AG09309 (cell line): ENCODE results near the gene SIGMAR1.

Experiments
- DNase-seq: peaks from one replicate; pipeline ENCODE4 v3.0.0-alpha.2; 2010; ENCODE audit warnings: low read depth
- H3K4me3 ChIP-seq: 2 replicates; pipeline ENCODE4 v1.5.1; 2011; ENCODE audit warnings: mild to moderate bottlenecking, low read depth, low read length, moderate library complexity; ENCODE audit not compliant: control insufficient read depth
- CTCF ChIP-seq: IDR thresholded peaks from 2 replicates; pipeline ENCODE4 v1.5.1; 2011; ENCODE audit warnings: mild to moderate bottlenecking, low read depth, low read length, inconsistent platforms; ENCODE audit not compliant: insufficient read depth, control insufficient read depth; ENCODE audit errors: missing control alignments

The SIGMAR1 gene

DNA sequence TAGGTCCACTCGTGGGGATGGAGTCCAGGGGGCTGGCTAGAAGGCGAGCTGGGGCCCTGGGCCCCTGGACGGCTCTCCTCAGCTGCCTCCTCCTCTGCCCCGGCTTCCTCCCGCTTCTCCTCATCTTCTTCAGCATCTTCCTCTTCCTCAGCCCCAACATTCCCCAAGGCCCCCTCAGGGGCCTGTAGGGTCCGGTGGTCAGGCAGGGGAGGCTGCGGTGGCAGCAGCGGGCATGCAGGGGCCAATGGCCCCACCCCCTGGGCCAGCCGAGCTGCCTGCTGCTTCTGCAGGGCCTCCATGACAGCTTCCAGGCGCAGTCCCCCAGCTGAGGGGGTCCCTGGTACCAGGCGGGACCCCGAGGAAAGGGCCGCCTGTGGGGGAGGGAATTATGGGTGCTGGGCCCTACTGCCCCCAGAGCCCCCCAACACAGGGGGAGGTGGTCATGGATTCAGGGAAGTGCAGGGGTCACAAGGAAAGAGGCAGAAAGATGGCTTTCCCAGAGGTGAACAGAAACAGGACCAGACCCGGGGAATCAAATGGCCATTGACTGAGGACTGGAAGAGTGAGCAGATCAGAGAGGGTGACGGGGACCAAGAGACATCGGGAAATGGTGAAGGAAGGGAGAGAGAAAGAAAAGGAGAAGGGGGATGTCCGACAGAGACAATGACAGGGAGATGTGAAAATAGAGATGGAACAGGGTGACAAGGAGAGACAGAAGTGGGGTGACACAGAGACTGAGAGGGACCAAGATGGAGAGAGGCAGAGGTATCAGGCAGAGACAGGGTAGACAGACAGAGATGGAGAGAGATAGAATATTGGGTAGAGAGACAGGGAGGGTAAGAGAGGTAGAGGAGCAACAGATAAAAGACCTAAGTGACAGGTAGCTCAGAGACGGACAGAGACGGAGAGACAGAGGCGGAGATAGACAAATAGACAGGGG lies 9.6 kb downstream of the SIGMAR1 start:
- no peak for DNase-seq
- TF ChIP-seq CTCF, result no peak
- H3K4me3 ChIP-seq, result no peak overlapping the region; the same call in 1 of the 2 replicates

- DNase-seq, result no peak
- no peak overlapping the region for H3K4me3 ChIP-seq
- TF ChIP-seq CTCF, result no peak
Measured at GRCh38 chr9:34625186-34625486, 12.5 kb downstream of the SIGMAR1 start.

DNA sequence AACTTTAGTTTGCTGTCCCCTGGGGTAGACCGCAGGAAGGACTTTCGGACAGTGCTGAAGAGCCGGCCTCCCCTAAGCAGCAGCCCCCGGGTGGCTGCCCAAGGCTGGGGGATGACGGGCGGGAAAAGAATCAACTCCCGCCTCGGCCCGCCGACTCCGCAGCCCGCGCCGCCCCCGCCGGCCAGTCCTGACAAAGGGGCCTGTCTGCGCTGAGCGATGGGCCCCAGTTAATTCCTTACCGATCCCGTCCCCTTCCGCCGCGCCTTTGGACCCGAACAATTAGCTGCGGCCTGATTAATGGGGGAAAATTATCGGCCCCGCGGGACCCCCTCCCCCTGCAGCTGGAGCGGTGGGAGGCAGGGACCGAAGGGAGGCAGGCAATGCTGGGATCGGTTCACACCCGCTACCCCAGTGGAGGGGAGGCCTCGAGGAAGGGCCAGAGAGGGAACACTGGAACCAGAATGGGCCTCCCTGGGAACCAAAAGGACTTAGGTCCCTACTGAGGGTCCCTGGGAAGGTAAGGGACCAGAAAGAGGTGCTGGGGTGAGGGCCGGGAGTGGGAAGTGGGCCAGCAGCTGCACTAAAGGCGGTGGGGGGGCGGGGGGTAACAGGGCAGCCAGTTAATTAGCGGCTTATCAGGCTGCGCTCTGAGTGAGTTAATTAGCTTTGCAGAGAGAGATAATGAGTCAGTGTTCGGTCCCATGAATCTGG lies 13.0 kb downstream of the SIGMAR1 start:
- DNase-seq, result no peak
- no peak overlapping the region for H3K4me3 ChIP-seq
- no peak for TF ChIP-seq CTCF

- no peak for DNase-seq
- no peak overlapping the region for H3K4me3 ChIP-seq
- TF ChIP-seq CTCF, result no peak
Measured at GRCh38 chr9:34623374-34624235, 14.0 kb downstream of the SIGMAR1 start.

DNA sequence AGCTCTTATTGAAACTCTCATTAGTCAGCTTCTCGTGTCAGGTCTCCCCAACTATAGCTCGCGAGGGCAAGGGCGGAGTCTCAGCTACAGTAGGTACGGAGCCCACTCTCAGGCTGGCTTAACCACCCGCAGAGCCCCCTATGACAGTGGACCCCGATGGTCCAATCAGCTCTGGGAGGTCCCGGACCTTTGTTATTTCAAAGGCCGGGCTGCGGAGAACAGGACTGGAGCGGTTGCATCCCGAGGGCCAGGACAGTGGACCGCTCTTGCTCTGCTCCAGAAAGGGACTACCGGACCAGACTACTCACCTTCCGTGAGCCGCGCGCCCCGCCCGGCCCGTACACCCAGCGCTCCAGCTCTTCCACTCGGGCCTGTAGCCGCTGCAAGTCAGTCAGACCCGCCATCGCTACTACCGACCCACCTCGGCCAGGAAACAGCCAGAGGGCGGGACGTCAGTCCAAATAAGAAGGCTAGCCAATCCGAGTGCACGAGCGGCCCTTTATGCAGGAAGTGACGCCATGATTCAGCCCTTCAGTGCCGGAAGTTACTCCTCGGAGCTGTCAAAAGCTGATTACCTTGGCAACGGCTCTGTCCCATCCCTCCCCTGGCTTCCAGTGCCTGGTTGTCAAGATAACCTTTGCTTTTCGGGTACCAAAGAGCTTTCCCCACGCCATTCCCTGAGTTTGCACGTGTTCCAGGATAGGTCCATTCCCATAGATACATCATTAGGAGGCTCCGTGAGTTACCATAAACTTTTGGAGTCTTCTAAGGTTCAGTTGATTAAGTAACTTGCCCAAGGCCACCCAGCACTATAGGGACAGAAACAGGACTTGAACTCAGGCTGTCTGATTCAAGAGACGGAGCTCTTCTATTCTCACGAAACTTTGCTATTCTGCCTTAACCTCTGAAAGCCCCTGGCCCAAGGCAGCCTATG lies 17.3 kb downstream of the SIGMAR1 start, which contains the start of gene DCTN3:
DCTN3 (minus strand) TSS at position 435 of the 934 bp plus-strand sequence; CDS start at position 404, 31 bp downstream.
- TF ChIP-seq CTCF, result no peak
- H3K4me3 ChIP-seq, result peak within 1 kb of the TSS; percentile 82
- peak; percentile 81 for DNase-seq
